SH-SY5Y (cell line): ENCODE data around the gene FER.

Source experiments
- GATA2 ChIP-seq: IDR thresholded peaks from 2 replicates; pipeline ENCODE4 v1.6.1; 2011; ENCODE audit warnings: mild to moderate bottlenecking, low read depth, low read length
- GATA3 ChIP-seq: IDR thresholded peaks from 2 replicates; pipeline ENCODE4 v1.6.1; 2011; ENCODE audit warnings: low read depth, mild to moderate bottlenecking, low read length, moderate library complexity

DNA sequence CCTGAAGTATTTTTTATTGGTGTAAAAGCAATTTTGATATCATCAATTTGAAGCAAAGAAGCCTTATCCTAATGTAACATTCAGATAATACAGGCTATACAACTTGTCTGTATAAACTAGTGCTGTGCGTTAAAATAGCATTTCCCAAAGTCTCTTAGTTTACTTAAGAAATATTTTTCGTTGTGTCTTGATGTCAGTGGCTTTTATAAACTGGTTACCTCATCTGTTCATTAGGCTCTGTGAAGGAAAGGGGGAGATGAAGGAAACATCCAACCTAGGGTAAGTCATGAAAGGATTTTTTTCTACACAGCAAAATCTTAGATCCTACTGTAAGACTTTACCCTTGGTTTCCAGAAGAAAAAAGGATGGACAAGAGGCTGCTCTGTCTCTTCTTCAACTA, 389.2 kb downstream of the FER start:
- TF ChIP-seq GATA2 (no peak), GATA3 (no peak)
